NCI-H1436 (cell line): ENCODE results near the gene COPS2.

Source experiments
- DNase-seq: peaks from one replicate; lab custom pipeline; 2025; lab: John Stamatoyannopoulos, UW

COPS2 gene

GRCh38 chr15:49155834-49156627, 632 bp upstream of the COPS2 start:
- DNase-seq: no peak

GRCh38 chr15:49154799-49155109, 645 bp downstream of the COPS2 start:
- no peak for DNase-seq

- DNase-seq: no peak
Measured at GRCh38 chr15:49154359-49154758, 1.0 kb downstream of the COPS2 start.

- DNase-seq: no peak
Measured at GRCh38 chr15:49152552-49153312, 2.7 kb downstream of the COPS2 start.

GRCh38 chr15:49151831-49152230, 3.6 kb downstream of the COPS2 start:
- DNase-seq: no peak

- no peak for DNase-seq
Measured at GRCh38 chr15:49148727-49149126, 6.7 kb downstream of the COPS2 start.

- no peak for DNase-seq
Measured at GRCh38 chr15:49148298-49148697, 7.1 kb downstream of the COPS2 start.

- DNase-seq: peak; percentile 10
Measured at GRCh38 chr15:49145651-49146609, 9.5 kb downstream of the COPS2 start.

- no peak for DNase-seq
Measured at GRCh38 chr15:49137861-49138260, 17.5 kb downstream of the COPS2 start.

GRCh38 chr15:49135911-49136310, 19.5 kb downstream of the COPS2 start:
- DNase-seq: no peak

GRCh38 chr15:49135342-49135857, 20.0 kb downstream of the COPS2 start:
- DNase-seq: no peak

- DNase-seq: no peak
Measured at GRCh38 chr15:49134683-49135341, 20.6 kb downstream of the COPS2 start.

GRCh38 chr15:49131403-49131802, 24.0 kb downstream of the COPS2 start:
- DNase-seq: no peak

GRCh38 chr15:49124371-49124770, 31.0 kb downstream of the COPS2 start:
- DNase-seq: no peak

- DNase-seq: no peak
Measured at GRCh38 chr15:49122541-49123062, 32.8 kb downstream of the COPS2 start.

GRCh38 chr15:49121901-49122300, 33.5 kb downstream of the COPS2 start:
- no peak for DNase-seq

GRCh38 chr15:49120832-49121231, 34.6 kb downstream of the COPS2 start:
- no peak for DNase-seq

- no peak for DNase-seq
Measured at GRCh38 chr15:49116108-49116857, 39.1 kb downstream of the COPS2 start.

GRCh38 chr15:49115062-49115461, 40.3 kb downstream of the COPS2 start:
- DNase-seq: no peak

- DNase-seq: no peak
Measured at GRCh38 chr15:49110158-49110944, 45.0 kb downstream of the COPS2 start.
